Brain microvascular endothelial cell (primary cell): ENCODE data around the gene MVK.

Source experiments
- DNase-seq: peaks from one replicate; pipeline ENCODE4 v3.0.0-alpha.2; 2020
- H3K27ac ChIP-seq: fragments of 250-450 bp; sonication (Bioruptor Pico); 2 replicates; pipeline ENCODE4 v1.5.1; 2020; ENCODE audit warnings: mild to moderate bottlenecking, moderate library complexity
- H3K27me3 ChIP-seq: fragments of 250-450 bp; sonication (Bioruptor Pico); replicated peaks from 2 replicates; pipeline ENCODE4 v1.5.1; 2020; ENCODE audit warnings: mild to moderate bottlenecking
- H3K36me3 ChIP-seq: fragments of 250-450 bp; sonication (Bioruptor Pico); replicated peaks from 2 replicates; pipeline ENCODE4 v1.5.1; 2020; ENCODE audit warnings: mild to moderate bottlenecking
- H3K4me3 ChIP-seq: 2 replicates; pipeline ENCODE4 v1.5.1; 2011; ENCODE audit warnings: low read depth, mild to moderate bottlenecking, control low read depth, low read length, moderate library complexity
- CTCF ChIP-seq: IDR thresholded peaks from 2 replicates; pipeline ENCODE4 v1.5.1; 2011; ENCODE audit warnings: low read depth, mild to moderate bottlenecking, moderate library complexity, low read length, control low read depth, inconsistent platforms; ENCODE audit errors: missing control alignments
- in situ Hi-C: cut with HindIII; loops from 2 replicates; pipeline ENCODE4 v1.10.0; 2017; ENCODE audit warnings: low sequenced_read_pairs, low pct_ligation_motif_present

The MVK gene

GRCh38 chr12:109573029-109573913, at the start of gene MVK, which contains the start of gene MMAB:
Gene MVK (plus strand): TSS chr12:109573794. CDS start chr12:109574823, 1,029 bp downstream.
Gene MMAB (minus strand): TSS chr12:109573504. CDS start chr12:109573480, 24 bp downstream.
- Histone ChIP-seq H3K36me3 (peaks cover 23% of the 10 kb centered on the region), H3K4me3 (peak within 1 kb of the TSS; percentile 87), H3K27ac (peak within 1 kb of the TSS; percentile 82), H3K27me3 (no peaks in the 10 kb centered on the region)
- TF ChIP-seq CTCF = no peak
- in situ Hi-C loops = no loop called here
- DNase-seq = peak; percentile 100

- no peaks in the 10 kb centered on the region for H3K27me3 ChIP-seq
- DNase-seq = no peak
- in situ Hi-C loops = no loop called here
- H3K4me3 ChIP-seq = no peak overlapping the region
- H3K36me3 ChIP-seq = peaks cover 34% of the 10 kb centered on the region
- H3K27ac ChIP-seq = no peak overlapping the region
- no peak for TF ChIP-seq CTCF
Measured at GRCh38 chr12:109524466-109525278, 48.9 kb upstream of the MVK start.

DNA sequence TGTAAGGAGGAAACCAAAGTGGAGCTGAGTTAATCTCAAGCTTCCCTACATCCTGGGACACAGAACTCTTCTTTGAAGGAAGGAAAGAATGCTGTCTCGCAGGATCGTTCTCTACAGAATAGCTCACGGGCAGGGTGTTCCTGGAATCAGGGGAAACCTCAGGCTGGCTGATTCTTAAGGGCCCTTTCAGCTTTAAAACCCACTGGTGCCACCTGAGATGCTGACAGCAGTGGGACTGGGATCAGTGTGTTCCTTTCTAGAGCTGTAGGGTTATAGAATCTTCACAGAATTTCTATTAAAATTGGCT, 48.4 kb upstream of the MVK start:
- Histone ChIP-seq H3K36me3 (peaks cover 34% of the 10 kb centered on the region), H3K4me3 (no peak overlapping the region)

DNA sequence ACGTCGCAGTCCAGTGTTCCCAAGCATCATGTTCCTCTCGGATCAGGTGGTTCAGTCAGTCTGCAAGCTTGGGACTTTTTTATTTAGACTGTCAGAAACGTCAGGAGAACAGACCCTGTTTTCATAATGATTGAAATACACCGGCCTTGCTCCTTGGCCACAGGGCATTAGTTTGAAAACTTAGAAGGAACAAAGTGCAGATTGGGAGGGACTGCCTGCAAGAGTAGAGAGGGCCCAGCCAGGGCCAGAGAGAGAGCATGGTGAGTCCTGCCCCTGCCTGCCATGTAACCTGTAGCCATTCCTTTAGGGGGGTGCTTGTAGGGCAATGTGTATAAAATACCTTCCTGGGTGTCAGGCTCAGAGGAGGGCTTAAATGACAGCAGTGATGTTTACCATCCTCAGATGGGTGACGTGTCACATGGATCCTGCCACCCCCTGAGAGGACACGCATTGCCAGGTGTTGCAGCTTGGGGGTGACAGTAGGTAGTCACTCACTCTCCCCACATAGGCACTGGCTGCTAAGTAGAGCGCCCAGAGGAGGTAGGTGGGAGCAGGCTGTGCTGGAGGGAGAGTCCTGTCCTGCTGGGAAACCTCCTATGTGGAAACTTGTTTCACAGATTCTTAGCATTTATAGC, 46.0 kb upstream of the MVK start:
- Histone ChIP-seq H3K27ac (no peak overlapping the region), H3K4me3 (no peak overlapping the region), H3K36me3 (peaks cover 24% of the 10 kb centered on the region), H3K27me3 (no peaks in the 10 kb centered on the region)
- no peak for DNase-seq
- in situ Hi-C loops = no loop called here
- no peak for TF ChIP-seq CTCF

More for the DNA sequence above, 48.4 kb upstream of the MVK start:
- Histone ChIP-seq H3K27ac (no peak overlapping the region), H3K27me3 (no peaks in the 10 kb centered on the region)
- in situ Hi-C loops = no loop called here
- TF ChIP-seq CTCF = no peak
- DNase-seq = no peak

- in situ Hi-C loops = no loop called here
- no peak for DNase-seq
- Histone ChIP-seq H3K27ac (no peak overlapping the region), H3K36me3 (peaks cover 18% of the 10 kb centered on the region), H3K4me3 (no peak overlapping the region), H3K27me3 (no peaks in the 10 kb centered on the region)
- no peak for TF ChIP-seq CTCF
Measured at GRCh38 chr12:109529691-109530640, 43.6 kb upstream of the MVK start.
